ENCODE results near the gene ABLIM1.

DNA sequence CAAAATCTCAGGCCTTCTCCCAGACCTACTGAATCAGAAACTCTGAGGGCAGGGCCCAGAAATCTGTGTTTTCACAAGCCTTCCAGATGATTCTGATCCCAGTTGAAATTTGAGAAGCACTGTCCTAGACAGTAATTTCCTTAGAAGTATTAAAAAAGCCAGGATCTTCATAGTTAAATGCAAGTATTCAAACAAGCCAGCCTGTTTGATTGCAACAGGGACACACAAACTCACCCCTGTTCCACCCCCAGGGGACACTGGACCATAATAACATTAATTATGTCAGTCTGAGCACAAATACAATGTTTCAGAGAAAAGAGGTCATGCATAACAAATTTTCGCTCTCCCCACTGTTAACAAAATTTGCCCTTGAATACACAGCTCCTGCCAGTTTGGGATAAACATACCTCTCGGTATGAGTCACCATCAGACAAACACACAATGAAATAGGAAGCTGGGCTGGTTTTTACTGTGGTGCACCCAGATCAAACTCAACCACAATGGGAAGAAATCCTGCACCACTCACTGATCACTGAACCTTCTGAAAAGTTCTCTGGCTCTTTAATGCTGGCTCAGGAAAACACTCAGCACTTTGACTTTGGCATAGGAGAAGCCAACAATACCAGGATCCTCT is 34.3 kb downstream of the ABLIM1 start:
- TF ChIP-seq, protein P1, sequence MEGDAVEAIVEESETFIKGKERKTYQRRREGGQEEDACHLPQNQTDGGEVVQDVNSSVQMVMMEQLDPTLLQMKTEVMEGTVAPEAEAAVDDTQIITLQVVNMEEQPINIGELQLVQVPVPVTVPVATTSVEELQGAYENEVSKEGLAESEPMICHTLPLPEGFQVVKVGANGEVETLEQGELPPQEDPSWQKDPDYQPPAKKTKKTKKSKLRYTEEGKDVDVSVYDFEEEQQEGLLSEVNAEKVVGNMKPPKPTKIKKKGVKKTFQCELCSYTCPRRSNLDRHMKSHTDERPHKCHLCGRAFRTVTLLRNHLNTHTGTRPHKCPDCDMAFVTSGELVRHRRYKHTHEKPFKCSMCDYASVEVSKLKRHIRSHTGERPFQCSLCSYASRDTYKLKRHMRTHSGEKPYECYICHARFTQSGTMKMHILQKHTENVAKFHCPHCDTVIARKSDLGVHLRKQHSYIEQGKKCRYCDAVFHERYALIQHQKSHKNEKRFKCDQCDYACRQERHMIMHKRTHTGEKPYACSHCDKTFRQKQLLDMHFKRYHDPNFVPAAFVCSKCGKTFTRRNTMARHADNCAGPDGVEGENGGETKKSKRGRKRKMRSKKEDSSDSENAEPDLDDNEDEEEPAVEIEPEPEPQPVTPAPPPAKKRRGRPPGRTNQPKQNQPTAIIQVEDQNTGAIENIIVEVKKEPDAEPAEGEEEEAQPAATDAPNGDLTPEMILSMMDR (IDR thresholded peaks at IDR 0.05) = no peak
- TF ChIP-seq EP300 (IDR thresholded peaks at IDR 0.05) (no peak), POLR2A (IDR thresholded peaks at IDR 0.05; ENCODE audit: low read depth) (no peak), POLR2AphosphoS5 (IDR thresholded peaks at IDR 0.05) (peak in 1 of 2 donors; percentile 10)

Measured in esophagus muscularis mucosa (tissue), 4 donors.